ENCODE measurements around the gene AMZ2. TPM values are rescaled to one million over a fixed set of nuclear protein-coding genes. Genes with fewer than 3 reads are reported as not detected.
"Not testable (repeated sequence)": the region's sequence is repeated elsewhere in the genome, so short reads cannot be mapped to it uniquely, and the experiment has no call there.

The AMZ2 gene
- total and polyA plus RNA-seq, 4 donors = 57.5 to 122 (median 98.8) TPM

- peaks cover 29% of the 10 kb centered on the region for H3K4me1 ChIP-seq (ENCODE audit: control insufficient read depth, insufficient read depth, low read length)
- H3K27ac ChIP-seq (ENCODE audit: low read depth, low read length) = no peak overlapping the region
- peaks cover 13% of the 10 kb centered on the region for H3K36me3 ChIP-seq (ENCODE audit: control insufficient read depth, insufficient read depth, low read length)
- no peak overlapping the region for H3K4me3 ChIP-seq (ENCODE audit: low read depth, low read length)
- no peaks in the 10 kb centered on the region for H3K9me3 ChIP-seq (ENCODE audit: control insufficient read depth, insufficient read depth, low read length)
- WGBS (ENCODE audit: insufficient coverage) = no CpG with 5 or more reads among the region's 1 CpG
- no peaks in the 10 kb centered on the region for H3K27me3 ChIP-seq (ENCODE audit: control insufficient read depth, insufficient read depth, low read length)
- DNase-seq (ENCODE audit: low read depth in 4 of 6, low spot score in 6 of 6) = no peak
Observed at GRCh38 chr17:68231541-68231940, 16.3 kb upstream of the AMZ2 start.

- WGBS (ENCODE audit: insufficient coverage) = no CpG with 5 or more reads among the region's 1 CpG
- not testable (repeated sequence) for H3K9me3 ChIP-seq (ENCODE audit: control insufficient read depth, insufficient read depth, low read length); DNase-seq (ENCODE audit: low read depth in 4 of 6, low spot score in 6 of 6); H3K4me3 ChIP-seq (ENCODE audit: low read depth, low read length); H3K27me3 ChIP-seq (ENCODE audit: control insufficient read depth, insufficient read depth, low read length); H3K27ac ChIP-seq (ENCODE audit: low read depth, low read length)
- H3K4me1 ChIP-seq (ENCODE audit: control insufficient read depth, insufficient read depth, low read length) = peaks cover 33% of the 10 kb centered on the region
- peaks cover 13% of the 10 kb centered on the region for H3K36me3 ChIP-seq (ENCODE audit: control insufficient read depth, insufficient read depth, low read length)
Observed at GRCh38 chr17:68232741-68233140, 15.1 kb upstream of the AMZ2 start.

- peak overlapping the region; percentile 52 for H3K27ac ChIP-seq (ENCODE audit: low read depth, low read length)
- H3K36me3 ChIP-seq (ENCODE audit: control insufficient read depth, insufficient read depth, low read length); H3K9me3 ChIP-seq (ENCODE audit: control insufficient read depth, insufficient read depth, low read length); H3K27me3 ChIP-seq (ENCODE audit: control insufficient read depth, insufficient read depth, low read length); H3K4me3 ChIP-seq (ENCODE audit: low read depth, low read length): not testable (repeated sequence)
- DNase-seq (ENCODE audit: low read depth in 4 of 6, low spot score in 6 of 6) = peak in 3 of 6 donors; percentile 22 to 59 (median 42)
- H3K4me1 ChIP-seq (ENCODE audit: control insufficient read depth, insufficient read depth, low read length) = peaks cover 28% of the 10 kb centered on the region
- whole genome bisulfite sequencing (ENCODE audit: insufficient coverage) = 100% methylated on average over 3 of the region's 12 CpGs
Observed at GRCh38 chr17:68234726-68235335, 13.0 kb upstream of the AMZ2 start.

GRCh38 chr17:68235336-68235791 is 12.5 kb upstream of the AMZ2 start:
- 49% methylated on average over 11 of the region's 11 CpGs for WGBS (ENCODE audit: insufficient coverage)
- Histone ChIP-seq H3K4me1 (ENCODE audit: control insufficient read depth, insufficient read depth, low read length) (peaks cover 28% of the 10 kb centered on the region), H3K27ac (ENCODE audit: low read depth, low read length) (peak overlapping the region; percentile 52)
- H3K4me3 ChIP-seq (ENCODE audit: low read depth, low read length); H3K27me3 ChIP-seq (ENCODE audit: control insufficient read depth, insufficient read depth, low read length); H3K9me3 ChIP-seq (ENCODE audit: control insufficient read depth, insufficient read depth, low read length); H3K36me3 ChIP-seq (ENCODE audit: control insufficient read depth, insufficient read depth, low read length): not testable (repeated sequence)
- DNase-seq (ENCODE audit: low read depth in 4 of 6, low spot score in 6 of 6) = peak in 1 of 6 donors; percentile 44

GRCh38 chr17:68237369-68238163 is 10.3 kb upstream of the AMZ2 start:
- H3K4me3 ChIP-seq (ENCODE audit: low read depth, low read length) = not testable (repeated sequence)

GRCh38 chr17:68238164-68238870 is 9.5 kb upstream of the AMZ2 start:
- Histone ChIP-seq H3K4me3 (ENCODE audit: low read depth, low read length) (no peak overlapping the region), H3K27ac (ENCODE audit: low read depth, low read length) (no peak overlapping the region), H3K36me3 (ENCODE audit: control insufficient read depth, insufficient read depth, low read length) (no peaks in the 10 kb centered on the region), H3K27me3 (ENCODE audit: control insufficient read depth, insufficient read depth, low read length) (no peaks in the 10 kb centered on the region), H3K4me1 (ENCODE audit: control insufficient read depth, insufficient read depth, low read length) (peaks cover 28% of the 10 kb centered on the region), H3K9me3 (ENCODE audit: control insufficient read depth, insufficient read depth, low read length) (no peaks in the 10 kb centered on the region)
- DNase-seq (ENCODE audit: low read depth in 4 of 6, low spot score in 6 of 6) = no peak
- no CpG with 5 or more reads among the region's 3 CpGs for WGBS (ENCODE audit: insufficient coverage)

More at GRCh38 chr17:68237369-68238163, 10.3 kb upstream of the AMZ2 start:
- not testable (repeated sequence) for H3K36me3 ChIP-seq (ENCODE audit: control insufficient read depth, insufficient read depth, low read length); H3K27ac ChIP-seq (ENCODE audit: low read depth, low read length); H3K27me3 ChIP-seq (ENCODE audit: control insufficient read depth, insufficient read depth, low read length); H3K9me3 ChIP-seq (ENCODE audit: control insufficient read depth, insufficient read depth, low read length); DNase-seq (ENCODE audit: low read depth in 4 of 6, low spot score in 6 of 6)
- 71% methylated on average over 7 of the region's 16 CpGs for WGBS (ENCODE audit: insufficient coverage)
- peaks cover 28% of the 10 kb centered on the region for H3K4me1 ChIP-seq (ENCODE audit: control insufficient read depth, insufficient read depth, low read length)

GRCh38 chr17:68238871-68239253 is 9.0 kb upstream of the AMZ2 start:
- DNase-seq (ENCODE audit: low read depth in 4 of 6, low spot score in 6 of 6) = peak in 2 of 6 donors; percentile 46 to 62
- no peaks in the 10 kb centered on the region for H3K27me3 ChIP-seq (ENCODE audit: control insufficient read depth, insufficient read depth, low read length)
- peaks cover 28% of the 10 kb centered on the region for H3K4me1 ChIP-seq (ENCODE audit: control insufficient read depth, insufficient read depth, low read length)
- WGBS (ENCODE audit: insufficient coverage) = 49% methylated on average over 2 of the region's 3 CpGs
- no peak overlapping the region for H3K4me3 ChIP-seq (ENCODE audit: low read depth, low read length)
- H3K9me3 ChIP-seq (ENCODE audit: control insufficient read depth, insufficient read depth, low read length) = no peaks in the 10 kb centered on the region
- no peak overlapping the region for H3K27ac ChIP-seq (ENCODE audit: low read depth, low read length)
- H3K36me3 ChIP-seq (ENCODE audit: control insufficient read depth, insufficient read depth, low read length) = no peaks in the 10 kb centered on the region

- Histone ChIP-seq H3K9me3 (ENCODE audit: control insufficient read depth, insufficient read depth, low read length) (no peaks in the 10 kb centered on the region), H3K27ac (ENCODE audit: low read depth, low read length) (no peak overlapping the region), H3K36me3 (ENCODE audit: control insufficient read depth, insufficient read depth, low read length) (no peaks in the 10 kb centered on the region), H3K27me3 (ENCODE audit: control insufficient read depth, insufficient read depth, low read length) (no peaks in the 10 kb centered on the region), H3K4me1 (ENCODE audit: control insufficient read depth, insufficient read depth, low read length) (peaks cover 18% of the 10 kb centered on the region), H3K4me3 (ENCODE audit: low read depth, low read length) (no peak overlapping the region)
- DNase-seq (ENCODE audit: low read depth in 4 of 6, low spot score in 6 of 6) = no peak
- 70% methylated on average over 1 of the region's 4 CpGs for WGBS (ENCODE audit: insufficient coverage)
Observed at GRCh38 chr17:68239632-68240366, 8.0 kb upstream of the AMZ2 start.

- no peak overlapping the region for H3K4me3 ChIP-seq (ENCODE audit: low read depth, low read length)
Observed at GRCh38 chr17:68246271-68247028, 1.4 kb upstream of the AMZ2 start.

More at GRCh38 chr17:68246271-68247028, 1.4 kb upstream of the AMZ2 start:
- no peaks in the 10 kb centered on the region for H3K27me3 ChIP-seq (ENCODE audit: control insufficient read depth, insufficient read depth, low read length)
- DNase-seq (ENCODE audit: low read depth in 4 of 6, low spot score in 6 of 6) = no peak
- no peaks in the 10 kb centered on the region for H3K9me3 ChIP-seq (ENCODE audit: control insufficient read depth, insufficient read depth, low read length)
- peaks cover 2% of the 10 kb centered on the region for H3K36me3 ChIP-seq (ENCODE audit: control insufficient read depth, insufficient read depth, low read length)
- 94% methylated on average over 20 of the region's 24 CpGs for WGBS (ENCODE audit: insufficient coverage)
- no peak overlapping the region for H3K27ac ChIP-seq (ENCODE audit: low read depth, low read length)
- H3K4me1 ChIP-seq (ENCODE audit: control insufficient read depth, insufficient read depth, low read length) = peaks cover 19% of the 10 kb centered on the region

Measured in spinal cord (tissue), 10 donors.